DND-41 (cell line): ENCODE data around the gene ABCC9.

Experiments used
- CTCF ChIP-seq: IDR thresholded peaks from 2 replicates; pipeline ENCODE4 v1.5.1; 2012; ENCODE audit warnings: borderline replicate concordance, low read length, moderate library complexity, mild to moderate bottlenecking; ENCODE audit not compliant: poor library complexity, severe bottlenecking; ENCODE audit errors: extremely low read depth
- EZH2 ChIP-seq: IDR thresholded peaks from 3 replicates; pipeline ENCODE4 v1.6.1; 2012; ENCODE audit warnings: borderline replicate concordance, low read depth, mild to moderate bottlenecking, moderate library complexity, low read length, inconsistent platforms; ENCODE audit not compliant: severe bottlenecking

GRCh38 chr12:21769307-21769706, 171.9 kb downstream of the ABCC9 start:
- TF ChIP-seq CTCF: no peak
- TF ChIP-seq EZH2: no peak
